Heart left ventricle (tissue), 16 donors: ENCODE results near the gene VASH2. TPM values are rescaled to one million over a fixed set of nuclear protein-coding genes. Genes with fewer than 3 reads are reported as not detected.

Source experiments
- ATAC-seq, 4 donors: fragments of 200-7000 bp; cut with Tn5 transposase; one replicate each; pipeline ENCODE4 v1.9.1; 2020 to 2022; ENCODE audit warnings: moderate library complexity in 4 of 4, mild to moderate bottlenecking in 3 of 4, moderate number of reproducible peaks in 1 of 4
- DNase-seq, 5 donors: peaks; one replicate each; pipeline ENCODE4 v3.0.0-alpha.2; 2020
- H3K27ac ChIP-seq, 12 donors: fragments of 200-600 bp; sonication (generic) in 4 of 12; one replicate each; pipeline versions ENCODE4 v1.5.0 to v1.8.0; 2016 to 2022; ENCODE audit warnings: mild to moderate bottlenecking in 2 of 12
- H3K27me3 ChIP-seq, 9 donors: fragments of 200-600 bp; sonication (generic) in 2 of 9; one replicate each; pipeline versions ENCODE4 v1.5.1 to v1.8.0; 2016 to 2022; ENCODE audit warnings: mild to moderate bottlenecking in 3 of 9
- H3K36me3 ChIP-seq, 9 donors: fragments of 200-600 bp; sonication (generic) in 2 of 9; one replicate each; pipeline versions ENCODE4 v1.5.0 to v1.8.0; 2018 to 2022; ENCODE audit warnings: mild to moderate bottlenecking in 2 of 9
- H3K4me1 ChIP-seq, 12 donors: fragments of 200-600 bp; sonication (generic) in 4 of 12; one replicate each; pipeline versions ENCODE4 v1.5.0 to v1.8.0; 2016 to 2022; ENCODE audit warnings: mild to moderate bottlenecking in 3 of 12
- H3K4me3 ChIP-seq, 12 donors: fragments of 200-600 bp; sonication (generic) in 4 of 12; one replicate each; pipeline versions ENCODE4 v1.5.0 to v1.8.0; 2017 to 2022; ENCODE audit warnings: mild to moderate bottlenecking in 9 of 12, moderate library complexity in 4 of 12
- H3K9me3 ChIP-seq, 12 donors: fragments of 200-600 bp; sonication (generic) in 4 of 12; one replicate each; pipeline versions ENCODE4 v1.5.0 to v1.8.0; 2016 to 2022; ENCODE audit warnings: mild to moderate bottlenecking in 1 of 12
- POLR2A ChIP-seq, 2 donors: fragments of 450-650 bp; IDR thresholded peaks; one replicate each; pipeline ENCODE4 v1.6.1; 2017; ENCODE audit warnings: antibody characterized with exemption in 2 of 2, mild to moderate bottlenecking in 2 of 2, moderate library complexity in 2 of 2
- WGBS, 4 donors: extraction: QIAGEN DNeasy Blood & Tissue Kit in 2 of 4; methylation state at CpG; one replicate each; pipeline versions ENCODE4 v1.1.5 to v1.1.7; 2013 to 2018; 5-methylcytosine and 5-hydroxymethylcytosine counted together
- intact Hi-C, 10 donors: fragments of 100-400 bp; cut with DNase I; formaldehyde crosslinking; loops; one replicate each; pipeline versions ENCODE4 v1.11.1 to v1.14.2; 2022
- polyA plus RNA-seq, 2 donors: library from polyadenylated mRNA; stranded (reverse); fragments of 200-250 nt; gene quantifications; one replicate each; pipeline ENCODE4 v1.2.3, GENCODE V29; 2013
- total RNA-seq, 9 donors: library from RNA; depleted of rRNA in 2 of 9; stranded (reverse); fragments of >200 nt in 2 of 9; fragmentation: NEBNext Ultra II Directional in 3 of 9; extraction: Animal tissue kit (Norgen Biotek cat#: 25700) in 3 of 9; gene quantifications; one replicate each; pipeline versions ENCODE4 v1.1.0 to v1.2.4, GENCODE V29; 2016 to 2023
- TF ChIP-seq, protein P1 (sequence below), 12 donors: fragments of 200-600 bp; sonication (generic) in 4 of 12; IDR thresholded peaks; one replicate each; pipeline versions ENCODE4 v1.5.0 to v1.8.0; 2018 to 2022; ENCODE audit warnings: antibody characterized with exemption in 12 of 12, mild to moderate bottlenecking in 5 of 12
- donor health status: ischemic (EF 13 %, LVEDD 7.1; RV severe dilation, severe dysfunction).
- donor health status: healthy with polysubstance abuse.
- donor health status: DM: no; HTN: yes; CAD: no.
- donor health status: DM: no; HTN: no; CAD: no.
- donor health status: ischemic (EF 25% LVEDD 6.9; RV normal size, moderate dysfunction).
- donor health status: ischemic (EF 25% LVEDD 5.7; RV mildly dilated, moderate dysfunction).
- donor health status: healthy.
- donor health status: DM: yes; HTN: yes; CAD: no.
- donor health status: ischemic (EF 35%, LVEDD 5.7; RV mildly dilated, moderate dysfunction).
- donor health status: nonischemic (EF 11% LVEDD 7.7; RV severe dilation, severe dysfunction).
- donor health status: DM: yes; HTN: yes; CAD: no.
- donor health status: PGD.
- donor health status: ischemic (EF 29% LVEDD 5.4; RV normal size, mild dysfunction).
- donor health status: nonischemic (EF 23%, LVEDD 6.1; RV moderate dilation, normal function).

The VASH2 gene
- total and polyA plus RNA-seq, 11 donors: 0.19 to 2.6 (median 0.53) TPM; not detected in 1

DNA sequence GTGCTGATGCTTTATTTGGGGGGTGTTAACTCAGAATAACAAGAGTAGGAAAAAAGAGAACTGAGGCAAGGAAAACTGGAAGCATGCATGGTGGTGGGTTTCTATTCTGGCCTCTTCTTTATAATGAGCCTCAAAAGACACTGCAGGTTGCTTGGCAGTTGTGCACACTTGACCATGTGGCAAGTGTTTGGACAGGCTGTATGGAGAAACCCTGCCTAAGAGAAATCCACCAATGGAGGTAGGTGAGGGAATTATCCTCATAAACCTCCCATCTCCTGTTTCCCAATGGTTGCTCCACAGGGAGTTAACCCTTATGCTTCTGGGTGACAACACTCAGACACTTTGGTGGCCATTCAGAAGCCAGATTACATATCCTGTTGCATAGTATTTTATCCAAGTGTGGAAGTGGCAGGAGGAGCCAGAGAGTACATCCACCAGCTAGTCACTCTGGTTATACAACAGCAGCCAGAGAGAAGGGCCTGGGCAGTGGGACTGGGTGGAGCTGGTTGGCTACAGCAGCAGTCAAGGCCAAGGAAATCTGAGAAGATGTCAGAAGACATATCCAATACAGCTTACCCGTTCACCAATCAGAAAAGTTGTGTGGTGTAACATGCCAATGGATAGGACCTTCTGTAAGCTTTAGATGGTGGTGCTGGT, 16.4 kb upstream of the VASH2 start:
- ATAC-seq (no peak), DNase-seq (no peak)
- intact Hi-C loops: no loop called here
- 92 to 95% (median 93%) methylated on average over 1 of the region's 1 CpG for WGBS, 4 donors
- no peak overlapping the region for H3K4me3 ChIP-seq
- H3K4me1 ChIP-seq: no peaks in the 10 kb centered on the region
- no peak overlapping the region for H3K27ac ChIP-seq
- peaks cover 0 to under 1% (median 0%) of the 10 kb centered on the region in 12 donors for H3K9me3 ChIP-seq
- TF ChIP-seq, protein P1, sequence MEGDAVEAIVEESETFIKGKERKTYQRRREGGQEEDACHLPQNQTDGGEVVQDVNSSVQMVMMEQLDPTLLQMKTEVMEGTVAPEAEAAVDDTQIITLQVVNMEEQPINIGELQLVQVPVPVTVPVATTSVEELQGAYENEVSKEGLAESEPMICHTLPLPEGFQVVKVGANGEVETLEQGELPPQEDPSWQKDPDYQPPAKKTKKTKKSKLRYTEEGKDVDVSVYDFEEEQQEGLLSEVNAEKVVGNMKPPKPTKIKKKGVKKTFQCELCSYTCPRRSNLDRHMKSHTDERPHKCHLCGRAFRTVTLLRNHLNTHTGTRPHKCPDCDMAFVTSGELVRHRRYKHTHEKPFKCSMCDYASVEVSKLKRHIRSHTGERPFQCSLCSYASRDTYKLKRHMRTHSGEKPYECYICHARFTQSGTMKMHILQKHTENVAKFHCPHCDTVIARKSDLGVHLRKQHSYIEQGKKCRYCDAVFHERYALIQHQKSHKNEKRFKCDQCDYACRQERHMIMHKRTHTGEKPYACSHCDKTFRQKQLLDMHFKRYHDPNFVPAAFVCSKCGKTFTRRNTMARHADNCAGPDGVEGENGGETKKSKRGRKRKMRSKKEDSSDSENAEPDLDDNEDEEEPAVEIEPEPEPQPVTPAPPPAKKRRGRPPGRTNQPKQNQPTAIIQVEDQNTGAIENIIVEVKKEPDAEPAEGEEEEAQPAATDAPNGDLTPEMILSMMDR (IDR thresholded peaks at IDR 0.05): no peak
- TF ChIP-seq POLR2A (IDR thresholded peaks at IDR 0.05): no peak
- H3K36me3 ChIP-seq: no peaks in the 10 kb centered on the region
- H3K27me3 ChIP-seq: no peaks in the 10 kb centered on the region

DNA sequence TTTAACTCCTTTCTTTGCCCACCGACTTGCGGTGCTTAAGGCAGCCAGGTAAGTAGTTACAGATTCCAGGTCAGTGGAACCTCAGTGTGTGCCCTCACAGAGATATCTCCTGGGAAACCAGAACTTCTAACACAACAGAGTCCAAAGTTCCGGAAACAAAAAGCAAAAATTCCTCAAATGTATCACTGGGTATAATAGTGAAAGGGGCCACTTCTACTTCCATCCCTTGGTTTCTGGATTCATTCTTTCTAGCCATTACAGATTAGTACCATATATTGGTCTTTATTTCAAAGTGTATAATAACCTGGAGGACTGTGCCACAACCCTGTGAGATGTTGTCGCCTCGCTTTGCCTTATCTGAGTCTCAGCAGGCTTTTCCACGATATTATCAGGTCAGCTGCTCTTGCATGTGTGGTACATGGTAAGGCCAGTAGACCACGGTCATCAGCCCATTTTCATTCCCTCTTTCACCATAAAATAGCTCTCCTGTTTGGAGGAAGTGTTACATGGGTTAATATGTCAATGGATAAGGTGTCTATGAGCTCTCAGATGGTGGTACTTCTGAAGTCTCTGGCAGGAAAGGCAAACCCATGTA, 14.9 kb upstream of the VASH2 start:
- intact Hi-C loops: no loop called here
- TF ChIP-seq POLR2A (IDR thresholded peaks at IDR 0.05): no peak
- TF ChIP-seq, protein P1 (IDR thresholded peaks at IDR 0.05): no peak
- Histone ChIP-seq H3K36me3 (no peaks in the 10 kb centered on the region), H3K27ac (no peak overlapping the region), H3K9me3 (peaks cover 0 to 15% (median 6%) of the 10 kb centered on the region in 12 donors), H3K4me1 (no peaks in the 10 kb centered on the region), H3K27me3 (no peaks in the 10 kb centered on the region), H3K4me3 (no peak overlapping the region)
- no peak for ATAC-seq
- WGBS, 4 donors: 84 to 87% (median 86%) methylated on average over 7 of the region's 7 CpGs
- DNase-seq: no peak

DNA sequence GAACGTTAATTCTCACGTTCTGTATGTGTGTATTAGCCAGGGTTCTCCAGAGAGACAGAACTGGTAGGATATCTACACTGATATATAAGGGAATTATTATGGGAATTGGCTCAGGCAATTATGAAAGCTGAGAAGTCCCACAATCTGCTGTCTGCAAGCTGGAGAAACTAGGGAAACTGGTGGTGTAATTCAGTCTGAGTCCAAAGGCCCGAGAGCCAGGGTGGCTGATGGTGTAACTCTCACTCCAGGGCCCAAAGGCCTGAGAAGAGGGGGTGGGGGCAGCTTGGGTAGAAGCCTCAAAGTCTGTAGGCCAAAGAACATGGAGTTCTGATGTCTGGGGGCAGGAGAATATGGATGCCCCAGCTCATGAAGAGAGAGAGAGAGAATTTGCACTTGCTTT, 13.3 kb upstream of the VASH2 start:
- Histone ChIP-seq H3K4me1 (no peaks in the 10 kb centered on the region), H3K4me3 (no peak overlapping the region), H3K36me3 (no peaks in the 10 kb centered on the region), H3K27me3 (no peaks in the 10 kb centered on the region), H3K9me3 (peaks cover 0 to 20% (median 9%) of the 10 kb centered on the region in 12 donors), H3K27ac (no peak overlapping the region)
- 86 to 98% (median 91%) methylated on average over 3 of the region's 3 CpGs for WGBS, 4 donors
- ATAC-seq (no peak), DNase-seq (no peak)
- intact Hi-C loops: no loop called here
- TF ChIP-seq, protein P1 (IDR thresholded peaks at IDR 0.05): no peak
- no peak for TF ChIP-seq POLR2A (IDR thresholded peaks at IDR 0.05)

DNA sequence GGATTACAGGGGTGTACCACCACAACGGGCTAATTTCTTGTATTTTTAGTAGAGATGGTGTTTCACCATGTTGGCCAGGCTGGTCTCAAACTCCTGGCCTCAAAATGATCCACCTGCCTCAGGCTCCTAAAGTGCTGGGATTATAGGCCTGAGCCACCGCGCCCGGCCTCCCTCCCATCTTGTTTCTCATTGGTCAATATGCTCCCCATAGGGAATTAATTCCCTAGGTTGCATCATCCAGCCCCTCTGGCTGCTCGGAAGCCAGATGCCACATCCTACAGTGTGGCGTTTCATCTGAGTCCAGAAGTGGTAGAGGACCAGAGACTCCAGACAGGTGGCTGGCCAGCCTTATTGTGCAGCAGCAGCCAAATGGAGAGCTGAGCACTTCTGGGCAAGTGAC, 11.5 kb upstream of the VASH2 start:
- Histone ChIP-seq H3K36me3 (no peaks in the 10 kb centered on the region), H3K27ac (no peak overlapping the region), H3K9me3 (peaks cover 0 to 20% (median 9%) of the 10 kb centered on the region in 12 donors), H3K4me1 (no peaks in the 10 kb centered on the region), H3K27me3 (no peaks in the 10 kb centered on the region), H3K4me3 (no peak overlapping the region)
- 84 to 91% (median 90%) methylated on average over 6 of the region's 6 CpGs for WGBS, 4 donors
- DNase-seq: no peak
- TF ChIP-seq, protein P1 (IDR thresholded peaks at IDR 0.05): no peak
- no peak for TF ChIP-seq POLR2A (IDR thresholded peaks at IDR 0.05)
- intact Hi-C loops: no loop called here
- no peak for ATAC-seq
